ENCODE results near the gene KIAA0753.

Gene KIAA0753

GRCh38 chr17:6640536-6641246 lies at the start of gene KIAA0753, which contains the start of gene TXNDC17:
Gene KIAA0753, minus strand, starts transcription at chr17:6640711. Its CDS starts 5,608 bp downstream, at chr17:6635103.
Gene TXNDC17, plus strand, starts transcription at chr17:6641060. Its CDS starts 23 bp downstream, at chr17:6641083.
- Histone ChIP-seq H2AFZ (ENCODE audit: low read depth, low read length) (peak within 1 kb of the TSS; percentile 100), H3K4me1 (ENCODE audit: low read length) (peaks cover 8% of the 10 kb centered on the region), H3K79me2 (ENCODE audit: low read length) (peaks cover 38% of the 10 kb centered on the region), H3K36me3 (replicated peaks; ENCODE audit: low read depth, low read length) (peaks cover 20% of the 10 kb centered on the region), H3K9ac (ENCODE audit: low read length) (peak within 1 kb of the TSS; percentile 89), H3K4me3 (ENCODE audit: low read length) (peak within 1 kb of the TSS; percentile 95), H4K20me1 (ENCODE audit: insufficient read depth, low read length) (no peaks in the 10 kb centered on the region), H3K4me2 (ENCODE audit: low read length) (peak within 1 kb of the TSS; percentile 93), H3K27ac (ENCODE audit: low read length) (peak within 1 kb of the TSS; percentile 84), H3K9me3 (ENCODE audit: insufficient read depth, low read length) (no peaks in the 10 kb centered on the region), H3K27me3 (ENCODE audit: low read depth, low read length) (no peaks in the 10 kb centered on the region)
- TF ChIP-seq, protein P1, sequence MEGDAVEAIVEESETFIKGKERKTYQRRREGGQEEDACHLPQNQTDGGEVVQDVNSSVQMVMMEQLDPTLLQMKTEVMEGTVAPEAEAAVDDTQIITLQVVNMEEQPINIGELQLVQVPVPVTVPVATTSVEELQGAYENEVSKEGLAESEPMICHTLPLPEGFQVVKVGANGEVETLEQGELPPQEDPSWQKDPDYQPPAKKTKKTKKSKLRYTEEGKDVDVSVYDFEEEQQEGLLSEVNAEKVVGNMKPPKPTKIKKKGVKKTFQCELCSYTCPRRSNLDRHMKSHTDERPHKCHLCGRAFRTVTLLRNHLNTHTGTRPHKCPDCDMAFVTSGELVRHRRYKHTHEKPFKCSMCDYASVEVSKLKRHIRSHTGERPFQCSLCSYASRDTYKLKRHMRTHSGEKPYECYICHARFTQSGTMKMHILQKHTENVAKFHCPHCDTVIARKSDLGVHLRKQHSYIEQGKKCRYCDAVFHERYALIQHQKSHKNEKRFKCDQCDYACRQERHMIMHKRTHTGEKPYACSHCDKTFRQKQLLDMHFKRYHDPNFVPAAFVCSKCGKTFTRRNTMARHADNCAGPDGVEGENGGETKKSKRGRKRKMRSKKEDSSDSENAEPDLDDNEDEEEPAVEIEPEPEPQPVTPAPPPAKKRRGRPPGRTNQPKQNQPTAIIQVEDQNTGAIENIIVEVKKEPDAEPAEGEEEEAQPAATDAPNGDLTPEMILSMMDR (IDR thresholded peaks at IDR 0.05; ENCODE audit: low read depth, low read length) = no peak
- TF ChIP-seq EZH2phosphoT487 (IDR thresholded peaks at IDR 0.05; ENCODE audit: low read depth) = no peak

DNA sequence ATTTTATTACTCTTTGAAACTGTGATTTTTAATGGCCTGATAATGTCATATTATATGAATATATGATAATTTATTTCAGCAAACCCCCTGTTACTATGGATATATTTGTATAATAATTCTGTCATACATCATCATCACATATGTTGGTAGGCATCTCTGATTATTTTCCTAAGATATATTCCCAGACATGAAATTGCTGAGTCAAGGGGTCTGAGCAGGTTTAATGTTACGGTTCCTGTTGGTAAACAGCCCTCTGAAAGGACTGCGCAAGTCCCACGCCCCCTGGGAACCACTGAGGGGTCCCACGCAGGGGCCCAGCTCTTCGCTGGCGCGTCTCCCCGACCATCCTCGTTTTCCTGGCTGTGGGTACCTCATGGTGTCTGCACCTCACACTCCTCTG lies 48.4 kb upstream of the KIAA0753 start:
- no peak overlapping the region for H3K9ac ChIP-seq (ENCODE audit: low read length)
- H3K27me3 ChIP-seq (ENCODE audit: low read depth, low read length) = no peaks in the 10 kb centered on the region
- no peaks in the 10 kb centered on the region for H3K36me3 ChIP-seq (replicated peaks; ENCODE audit: low read depth, low read length)
- TF ChIP-seq, protein P1 (IDR thresholded peaks at IDR 0.05; ENCODE audit: low read depth, low read length) = no peak
- TF ChIP-seq EZH2phosphoT487 (IDR thresholded peaks at IDR 0.05; ENCODE audit: low read depth) = no peak
- no peaks in the 10 kb centered on the region for H3K4me1 ChIP-seq (ENCODE audit: low read length)
- H3K4me3 ChIP-seq (ENCODE audit: low read length) = no peak overlapping the region
- no peaks in the 10 kb centered on the region for H4K20me1 ChIP-seq (ENCODE audit: insufficient read depth, low read length)
- H3K27ac ChIP-seq (ENCODE audit: low read length) = no peak overlapping the region
- no peak overlapping the region for H2AFZ ChIP-seq (ENCODE audit: low read depth, low read length)
- H3K79me2 ChIP-seq (ENCODE audit: low read length) = no peaks in the 10 kb centered on the region
- H3K9me3 ChIP-seq (ENCODE audit: insufficient read depth, low read length) = no peaks in the 10 kb centered on the region
- no peak overlapping the region for H3K4me2 ChIP-seq (ENCODE audit: low read length)

- H3K4me3 ChIP-seq (ENCODE audit: low read length) = no peak overlapping the region
- H3K9ac ChIP-seq (ENCODE audit: low read length) = no peak overlapping the region
- no peaks in the 10 kb centered on the region for H4K20me1 ChIP-seq (ENCODE audit: insufficient read depth, low read length)
- H3K36me3 ChIP-seq (replicated peaks; ENCODE audit: low read depth, low read length) = no peaks in the 10 kb centered on the region
- no peak overlapping the region for H3K4me2 ChIP-seq (ENCODE audit: low read length)
- H3K9me3 ChIP-seq (ENCODE audit: insufficient read depth, low read length) = no peaks in the 10 kb centered on the region
- H3K4me1 ChIP-seq (ENCODE audit: low read length) = no peaks in the 10 kb centered on the region
- H3K79me2 ChIP-seq (ENCODE audit: low read length) = no peaks in the 10 kb centered on the region
- H3K27me3 ChIP-seq (ENCODE audit: low read depth, low read length) = no peaks in the 10 kb centered on the region
- H2AFZ ChIP-seq (ENCODE audit: low read depth, low read length) = no peak overlapping the region
- H3K27ac ChIP-seq (ENCODE audit: low read length) = no peak overlapping the region
- TF ChIP-seq EZH2phosphoT487 (IDR thresholded peaks at IDR 0.05; ENCODE audit: low read depth) = no peak
- TF ChIP-seq, protein P1 (IDR thresholded peaks at IDR 0.05; ENCODE audit: low read depth, low read length) = no peak
Observed at GRCh38 chr17:6686026-6686425, 45.5 kb upstream of the KIAA0753 start.

DNA sequence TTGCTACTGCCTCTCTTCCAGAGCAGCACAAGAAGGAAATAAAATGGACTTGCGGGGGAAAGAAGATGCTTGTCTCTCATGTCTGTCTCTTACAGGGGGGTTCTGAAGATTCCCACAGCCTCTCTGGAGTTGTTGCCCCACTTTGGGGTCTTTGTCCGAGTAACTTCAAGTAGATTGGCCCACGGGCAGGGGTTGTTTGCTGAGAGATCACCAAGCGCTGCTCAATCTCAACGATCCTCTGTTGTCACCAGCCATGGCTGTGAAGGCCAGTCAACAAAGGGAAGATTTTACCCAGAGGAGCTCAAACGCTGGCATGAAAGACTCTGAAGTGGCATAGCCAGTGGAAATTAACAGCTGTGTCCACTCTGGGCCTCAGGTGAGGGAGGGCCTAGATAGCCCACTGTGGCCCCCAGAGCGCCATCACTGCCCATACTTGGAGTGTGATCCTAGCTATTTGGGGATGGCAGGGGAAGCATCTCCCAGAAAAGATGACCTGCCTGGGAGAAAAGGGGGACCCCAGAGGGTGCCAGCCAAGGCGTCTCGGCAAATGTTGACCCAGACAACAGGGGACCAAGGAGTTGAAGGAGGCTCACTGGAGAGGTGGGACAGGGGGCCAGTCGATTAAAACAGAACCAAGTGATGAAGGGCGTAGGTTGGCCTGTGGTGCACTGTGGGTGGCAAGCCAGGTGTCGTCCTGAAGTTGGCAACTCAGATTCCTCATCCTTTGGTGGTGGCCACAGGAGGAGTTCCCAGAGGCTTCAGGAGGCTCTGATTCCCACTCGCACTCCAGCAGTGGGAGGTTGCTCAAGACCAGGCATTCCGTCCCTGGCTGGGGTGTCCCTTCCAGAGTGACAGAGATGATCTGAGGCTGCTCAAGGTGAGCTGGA lies 44.6 kb upstream of the KIAA0753 start:
- no peak overlapping the region for H2AFZ ChIP-seq (ENCODE audit: low read depth, low read length)
- H3K79me2 ChIP-seq (ENCODE audit: low read length) = no peaks in the 10 kb centered on the region
- no peak overlapping the region for H3K4me2 ChIP-seq (ENCODE audit: low read length)
- no peaks in the 10 kb centered on the region for H3K36me3 ChIP-seq (replicated peaks; ENCODE audit: low read depth, low read length)
- H3K4me1 ChIP-seq (ENCODE audit: low read length) = no peaks in the 10 kb centered on the region
- TF ChIP-seq, protein P1 (IDR thresholded peaks at IDR 0.05; ENCODE audit: low read depth, low read length) = no peak
- no peak overlapping the region for H3K4me3 ChIP-seq (ENCODE audit: low read length)
- H3K9me3 ChIP-seq (ENCODE audit: insufficient read depth, low read length) = no peaks in the 10 kb centered on the region
- H3K9ac ChIP-seq (ENCODE audit: low read length) = no peak overlapping the region
- H3K27ac ChIP-seq (ENCODE audit: low read length) = no peak overlapping the region
- H4K20me1 ChIP-seq (ENCODE audit: insufficient read depth, low read length) = no peaks in the 10 kb centered on the region
- H3K27me3 ChIP-seq (ENCODE audit: low read depth, low read length) = no peaks in the 10 kb centered on the region
